ENCODE data around the gene NRP1. TPM values are rescaled to one million over a fixed set of nuclear protein-coding genes. Genes with fewer than 3 reads are reported as not detected.

Gene NRP1
- total RNA-seq, 1 experiment from 2014 or later = 555 TPM

- no peaks in the 10 kb centered on the region for H3K27me3 ChIP-seq (ENCODE audit: low read length)
- peaks cover 30% of the 10 kb centered on the region for H3F3A ChIP-seq (ENCODE audit: low read length, unreplicated experiment)
- no peaks in the 10 kb centered on the region for H4K20me1 ChIP-seq (ENCODE audit: low read length)
- peak overlapping the region; percentile 70 for H3K4me2 ChIP-seq (ENCODE audit: low read length)
- peak; percentile 1; the same call in 1 of the 2 replicates for ATAC-seq
- H3K4me3 ChIP-seq (ENCODE audit: low read length) = peak overlapping the region; percentile 47
- no TSS peak for BruUV-seq (replicated peaks)
- no peaks in the 10 kb centered on the region for H3K9me3 ChIP-seq (ENCODE audit: low read length)
- peaks cover 90% of the 10 kb centered on the region for H3K79me2 ChIP-seq (ENCODE audit: low read length)
- TF ChIP-seq, protein P1, sequence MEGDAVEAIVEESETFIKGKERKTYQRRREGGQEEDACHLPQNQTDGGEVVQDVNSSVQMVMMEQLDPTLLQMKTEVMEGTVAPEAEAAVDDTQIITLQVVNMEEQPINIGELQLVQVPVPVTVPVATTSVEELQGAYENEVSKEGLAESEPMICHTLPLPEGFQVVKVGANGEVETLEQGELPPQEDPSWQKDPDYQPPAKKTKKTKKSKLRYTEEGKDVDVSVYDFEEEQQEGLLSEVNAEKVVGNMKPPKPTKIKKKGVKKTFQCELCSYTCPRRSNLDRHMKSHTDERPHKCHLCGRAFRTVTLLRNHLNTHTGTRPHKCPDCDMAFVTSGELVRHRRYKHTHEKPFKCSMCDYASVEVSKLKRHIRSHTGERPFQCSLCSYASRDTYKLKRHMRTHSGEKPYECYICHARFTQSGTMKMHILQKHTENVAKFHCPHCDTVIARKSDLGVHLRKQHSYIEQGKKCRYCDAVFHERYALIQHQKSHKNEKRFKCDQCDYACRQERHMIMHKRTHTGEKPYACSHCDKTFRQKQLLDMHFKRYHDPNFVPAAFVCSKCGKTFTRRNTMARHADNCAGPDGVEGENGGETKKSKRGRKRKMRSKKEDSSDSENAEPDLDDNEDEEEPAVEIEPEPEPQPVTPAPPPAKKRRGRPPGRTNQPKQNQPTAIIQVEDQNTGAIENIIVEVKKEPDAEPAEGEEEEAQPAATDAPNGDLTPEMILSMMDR (conservative IDR thresholded peaks at IDR 0.05; ENCODE audit: low read depth, low read length) = no peak
- TF ChIP-seq EZH2 (IDR thresholded peaks at IDR 0.05; ENCODE audit: low read length, unreplicated experiment) (no peak), EZH2phosphoT487 (IDR thresholded peaks at IDR 0.05; ENCODE audit: borderline replicate concordance, low read length) (no peak)
- ChIA-PET POLR2A (ENCODE audit: unreplicated experiment) (interaction anchor here (0.5 to 2.6 kb wide), 13 partner anchors 10 to 81 kb away, joined by 3 to 32 read pairs (median 6); no protein-coding TSS in a partner anchor), CTCF (interaction anchor here (0.5 to 2.3 kb wide), 7 partner anchors 10 to 1852 kb away, joined by 4 to 71 read pairs (median 9); no protein-coding TSS in a partner anchor)
- H3K4me1 ChIP-seq (ENCODE audit: insufficient read depth, low read length) = peaks cover 66% of the 10 kb centered on the region
- no peaks in the 10 kb centered on the region for H3K9me2 ChIP-seq (replicated peaks; ENCODE audit: low read length)
- intact Hi-C loops (cut with micrococcal nuclease) = no loop called here
- H2AFZ ChIP-seq (ENCODE audit: low read length) = no peak overlapping the region
- peak; percentile 77 for DNase-seq
- H3K36me3 ChIP-seq (ENCODE audit: low read depth, low read length) = peaks cover 66% of the 10 kb centered on the region
- peak overlapping the region; percentile 69 for H3K9ac ChIP-seq (ENCODE audit: low read length)
- H3K27ac ChIP-seq (ENCODE audit: low read length) = peak overlapping the region; percentile 71
Measured at GRCh38 chr10:33274096-33274785, 60.2 kb downstream of the NRP1 start.

- H2AFZ ChIP-seq (ENCODE audit: low read length) = peak overlapping the region; percentile 39
- peak overlapping the region; percentile 69 for H3K9ac ChIP-seq (ENCODE audit: low read length)
- peaks cover 66% of the 10 kb centered on the region for H3K4me1 ChIP-seq (ENCODE audit: insufficient read depth, low read length)
- peak overlapping the region; percentile 47 for H3K4me3 ChIP-seq (ENCODE audit: low read length)
- H3K27ac ChIP-seq (ENCODE audit: low read length) = peak overlapping the region; percentile 71
- TF ChIP-seq EZH2phosphoT487 (IDR thresholded peaks at IDR 0.05; ENCODE audit: borderline replicate concordance, low read length) (no peak), EZH2 (IDR thresholded peaks at IDR 0.05; ENCODE audit: low read length, unreplicated experiment) (no peak)
- TF ChIP-seq, protein P1 (conservative IDR thresholded peaks at IDR 0.05; ENCODE audit: low read depth, low read length) = no peak
- intact Hi-C loops (cut with micrococcal nuclease) = loop anchor here (1.0 to 2.0 kb wide), 11 partner anchors 9 to 117 kb away; no protein-coding TSS in a partner anchor
- H3F3A ChIP-seq (ENCODE audit: low read length, unreplicated experiment) = peaks cover 30% of the 10 kb centered on the region
- H3K9me3 ChIP-seq (ENCODE audit: low read length) = no peaks in the 10 kb centered on the region
- peaks cover 87% of the 10 kb centered on the region for H3K79me2 ChIP-seq (ENCODE audit: low read length)
- CTCF ChIA-PET = interaction anchor here (0.5 to 2.3 kb wide), 15 partner anchors 9 to 1704 kb away, joined by 3 to 71 read pairs (median 5); no protein-coding TSS in a partner anchor
- no peaks in the 10 kb centered on the region for H4K20me1 ChIP-seq (ENCODE audit: low read length)
- H3K4me2 ChIP-seq (ENCODE audit: low read length) = peak overlapping the region; percentile 70
- no peaks in the 10 kb centered on the region for H3K9me2 ChIP-seq (replicated peaks; ENCODE audit: low read length)
- POLR2A ChIA-PET (ENCODE audit: unreplicated experiment) = interaction anchor here (0.6 to 2.6 kb wide), 17 partner anchors 10 to 800 kb away, joined by 3 to 32 read pairs (median 4); no protein-coding TSS in a partner anchor
- DNase-seq = peak; percentile 100
- ATAC-seq = peak; percentile 87
- BruUV-seq (replicated peaks) = TSS peak; percentile 92
- peaks cover 66% of the 10 kb centered on the region for H3K36me3 ChIP-seq (ENCODE audit: low read depth, low read length)
- H3K27me3 ChIP-seq (ENCODE audit: low read length) = no peaks in the 10 kb centered on the region
Measured at GRCh38 chr10:33273295-33274002, 61.0 kb downstream of the NRP1 start.

All from PC-3 (cell line).